HAP-1 (cell line): ENCODE data around the gene CAPS.
"Not testable (repeated sequence)": the region's sequence is repeated elsewhere in the genome, so short reads cannot be mapped to it uniquely, and the experiment has no call there.

Experiments used
- DNase-seq, 2 experiments: peaks; one replicate each; pipeline ENCODE4 v3.0.0-alpha.2; 2016 to 2020; ENCODE audit warnings: low spot score in 2 of 2
- H3K27me3 ChIP-seq: fragments of 250-450 bp; sonication (Bioruptor Pico); 2 replicates; pipeline ENCODE4 v1.5.1; 2020; ENCODE audit warnings: low read depth, mild to moderate bottlenecking, moderate library complexity
- H3K36me3 ChIP-seq: fragments of 250-450 bp; sonication (Bioruptor Pico); replicated peaks from 2 replicates; pipeline ENCODE4 v1.5.1; 2020; ENCODE audit warnings: mild to moderate bottlenecking
- H3K4me1 ChIP-seq: fragments of 250-450 bp; sonication (Bioruptor Pico); 2 replicates; pipeline ENCODE4 v1.5.1; 2020; ENCODE audit warnings: mild to moderate bottlenecking
- H3K4me3 ChIP-seq: fragments of 250-450 bp; sonication (Bioruptor Pico); 2 replicates; pipeline ENCODE4 v1.5.1; 2020; ENCODE audit warnings: mild to moderate bottlenecking, moderate library complexity
- H3K9me3 ChIP-seq: fragments of 250-450 bp; sonication (Bioruptor Pico); 2 replicates; pipeline ENCODE4 v1.5.1; 2020; ENCODE audit warnings: mild to moderate bottlenecking, moderate library complexity
- in situ Hi-C: fragments of 300-500 bp; cut with MboI; formaldehyde crosslinking; loops from 3 replicates; pipeline ENCODE4 v1.14.3; 2020; ENCODE audit warnings: low sequenced_read_pairs, inconsistent platforms, mixed read lengths

The CAPS gene

DNA sequence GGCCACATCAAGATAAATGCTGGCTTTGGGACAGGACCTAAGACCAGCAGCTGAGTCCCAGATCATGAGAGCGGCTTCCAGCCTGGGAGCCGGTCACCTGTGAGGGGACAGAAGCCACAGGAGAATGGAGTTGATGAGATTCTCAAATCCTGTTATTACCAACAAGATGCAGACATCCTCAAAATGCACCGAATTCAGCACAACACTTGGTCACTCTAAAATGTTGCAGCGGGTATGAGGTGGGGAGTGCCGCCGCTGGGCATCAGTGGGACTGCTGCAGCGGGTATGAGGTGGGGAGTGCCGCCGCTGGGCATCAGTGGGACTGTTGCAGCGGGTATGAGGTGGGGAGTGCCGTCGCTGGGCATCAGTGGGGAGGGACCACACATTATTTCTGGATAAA, 42.7 kb downstream of the CAPS start:
- no peak for DNase-seq
- H3K4me1 ChIP-seq: peaks cover 46% of the 10 kb centered on the region

DNA sequence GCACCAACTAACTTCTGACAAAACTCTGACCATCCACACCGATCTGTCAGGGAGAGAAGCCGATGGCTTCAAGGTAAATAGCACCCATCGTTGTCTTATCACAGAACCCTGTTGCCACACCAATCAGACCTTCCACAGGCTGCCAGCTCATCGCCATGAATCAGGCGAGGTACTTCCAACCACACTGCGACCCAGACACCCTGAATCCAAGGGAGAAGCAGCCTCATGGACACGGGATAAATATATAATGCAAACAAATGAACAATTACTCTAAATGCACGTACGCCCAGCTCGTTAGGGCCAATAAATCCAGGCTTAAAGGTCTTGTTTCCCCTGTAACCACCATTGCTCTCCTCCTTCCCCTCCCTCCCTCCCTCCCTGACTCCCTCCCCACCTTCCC, 43.1 kb downstream of the CAPS start:
- DNase-seq: no peak
- Histone ChIP-seq H3K4me3 (no peak overlapping the region), H3K27me3 (no peaks in the 10 kb centered on the region), H3K4me1 (peaks cover 46% of the 10 kb centered on the region), H3K9me3 (no peaks in the 10 kb centered on the region), H3K36me3 (no peaks in the 10 kb centered on the region)
- in situ Hi-C loops: no loop called here

More for the DNA sequence above, 42.7 kb downstream of the CAPS start:
- Histone ChIP-seq H3K36me3 (no peaks in the 10 kb centered on the region), H3K9me3 (no peaks in the 10 kb centered on the region), H3K4me3 (no peak overlapping the region), H3K27me3 (no peaks in the 10 kb centered on the region)
- in situ Hi-C loops: no loop called here

GRCh38 chr19:5958074-5958850, 44.2 kb downstream of the CAPS start:
- Histone ChIP-seq H3K36me3 (no peaks in the 10 kb centered on the region), H3K9me3 (no peaks in the 10 kb centered on the region), H3K4me1 (peaks cover 36% of the 10 kb centered on the region), H3K27me3 (no peaks in the 10 kb centered on the region), H3K4me3 (no peak overlapping the region)
- peak in 1 of 2 experiments; percentile 29 for DNase-seq
- in situ Hi-C loops: no loop called here

DNA sequence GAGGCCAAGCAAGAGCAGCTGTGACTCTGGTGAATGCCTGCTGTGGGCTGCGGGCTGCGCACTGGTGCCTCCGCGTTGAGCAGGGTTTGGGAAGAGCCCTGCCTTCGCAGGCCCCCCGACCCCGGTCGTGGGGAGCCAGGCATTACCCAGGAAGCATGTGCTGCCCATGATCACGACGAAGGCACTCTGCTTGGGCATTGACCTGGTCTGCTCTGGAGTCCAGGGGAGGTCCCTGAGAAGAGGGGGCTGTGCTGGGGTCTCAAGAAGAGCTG, 44.7 kb downstream of the CAPS start:
- Histone ChIP-seq H3K36me3 (no peaks in the 10 kb centered on the region), H3K4me1 (peaks cover 31% of the 10 kb centered on the region), H3K27me3 (no peaks in the 10 kb centered on the region), H3K4me3 (no peak overlapping the region), H3K9me3 (no peaks in the 10 kb centered on the region)
- DNase-seq: no peak
- in situ Hi-C loops: no loop called here

- no peak for DNase-seq
- Histone ChIP-seq H3K9me3 (no peaks in the 10 kb centered on the region), H3K36me3 (no peaks in the 10 kb centered on the region), H3K4me1 (peaks cover 25% of the 10 kb centered on the region), H3K27me3 (no peaks in the 10 kb centered on the region), H3K4me3 (no peak overlapping the region)
- in situ Hi-C loops: no loop called here
Measured at GRCh38 chr19:5959260-5960004, 45.4 kb downstream of the CAPS start.

DNA sequence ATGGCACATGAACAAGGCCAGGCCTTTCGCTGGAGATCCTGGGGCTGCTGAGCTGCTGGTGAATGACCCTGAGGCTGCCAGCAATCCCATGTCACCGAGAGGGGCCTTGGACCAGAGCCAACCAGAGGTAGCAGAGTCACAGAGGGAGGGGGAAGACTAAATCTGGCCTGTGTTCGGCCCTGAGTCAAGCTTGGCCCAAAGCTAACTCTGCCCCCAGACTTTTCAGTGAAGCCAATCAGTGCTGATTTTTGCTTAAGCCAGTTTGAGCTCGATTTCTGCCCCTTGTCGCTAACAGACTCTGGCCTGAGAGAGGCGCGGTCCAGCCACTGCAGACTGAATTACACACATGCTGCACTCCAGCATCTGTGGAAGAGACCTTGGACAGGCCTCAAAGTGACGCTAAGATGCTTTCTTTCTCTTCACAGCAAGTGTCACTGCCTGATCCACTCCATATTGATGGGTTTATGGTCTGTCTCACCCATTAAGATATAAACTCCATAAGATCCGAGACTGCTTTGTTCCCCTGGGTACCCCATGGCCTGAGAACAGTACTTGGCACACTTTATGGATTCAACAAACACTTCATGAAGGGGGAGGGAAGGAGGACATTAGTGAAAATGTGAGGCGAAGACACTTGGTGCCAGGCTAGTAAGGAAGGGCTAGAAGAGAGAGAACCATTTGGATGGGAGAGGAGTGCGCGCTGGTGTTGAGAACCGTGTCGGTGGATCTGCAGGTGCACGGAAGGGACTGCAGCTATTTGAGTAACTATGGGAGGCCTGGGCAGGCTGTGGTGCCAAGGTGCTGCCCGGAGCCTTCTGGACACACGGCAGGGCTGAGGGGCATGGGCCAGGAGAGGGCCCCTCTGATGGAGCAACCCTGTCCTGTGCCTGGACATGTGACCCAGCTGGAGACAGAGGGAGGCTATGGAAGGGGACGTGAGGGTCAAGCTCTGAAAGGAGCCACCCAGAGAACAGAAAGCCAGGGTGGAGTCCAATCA, 46.2 kb downstream of the CAPS start:
- no peaks in the 10 kb centered on the region for H3K27me3 ChIP-seq
- H3K4me3 ChIP-seq: no peak overlapping the region
- peaks cover 16% of the 10 kb centered on the region for H3K4me1 ChIP-seq
- H3K9me3 ChIP-seq: no peaks in the 10 kb centered on the region
- H3K36me3 ChIP-seq: peaks cover 2% of the 10 kb centered on the region; the same call in 1 of the 2 replicates
- peak in 1 of 2 experiments; percentile 32 for DNase-seq
- in situ Hi-C loops: no loop called here

DNA sequence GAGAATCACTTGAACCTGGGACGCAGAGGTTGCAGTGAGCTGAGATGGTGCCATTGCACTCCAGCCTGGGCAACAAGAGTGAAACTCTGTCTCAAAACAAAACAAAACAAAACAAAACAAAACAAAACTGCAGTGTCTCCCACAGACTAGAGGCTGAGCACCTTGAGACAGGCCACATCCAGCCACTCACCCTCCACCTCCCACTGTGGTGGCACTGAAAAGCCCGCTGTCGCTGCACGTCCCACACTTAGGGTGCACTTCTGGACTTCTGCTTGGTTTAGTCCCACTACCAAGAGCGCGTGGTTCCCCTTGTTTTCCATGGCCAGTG, 47.6 kb downstream of the CAPS start:
- peaks cover 13% of the 10 kb centered on the region for H3K4me1 ChIP-seq
- DNase-seq, H3K27me3 ChIP-seq, H3K9me3 ChIP-seq, H3K4me3 ChIP-seq, in situ Hi-C loops, H3K36me3 ChIP-seq: not testable (repeated sequence)

- peaks cover 13% of the 10 kb centered on the region for H3K4me1 ChIP-seq
- DNase-seq: no peak
- H3K9me3 ChIP-seq: no peaks in the 10 kb centered on the region
- in situ Hi-C loops: no loop called here
- peaks cover 7% of the 10 kb centered on the region; the same call in 1 of the 2 replicates for H3K36me3 ChIP-seq
- no peaks in the 10 kb centered on the region for H3K27me3 ChIP-seq
- no peak overlapping the region for H3K4me3 ChIP-seq
Measured at GRCh38 chr19:5961969-5962945, 48.2 kb downstream of the CAPS start.

- H3K4me1 ChIP-seq, in situ Hi-C loops: not testable (repeated sequence)
Measured at GRCh38 chr19:5963259-5963658, 49.2 kb downstream of the CAPS start.

GRCh38 chr19:5963855-5964254, 49.8 kb downstream of the CAPS start:
- H3K36me3 ChIP-seq: peaks cover 7% of the 10 kb centered on the region; the same call in 1 of the 2 replicates
- peaks cover 8% of the 10 kb centered on the region for H3K4me1 ChIP-seq
- H3K9me3 ChIP-seq: no peaks in the 10 kb centered on the region
- no peak for DNase-seq
- in situ Hi-C loops: no loop called here
- H3K27me3 ChIP-seq: no peaks in the 10 kb centered on the region
- no peak overlapping the region for H3K4me3 ChIP-seq

More at GRCh38 chr19:5963259-5963658, 49.2 kb downstream of the CAPS start:
- not testable (repeated sequence) for H3K9me3 ChIP-seq, H3K4me3 ChIP-seq, H3K27me3 ChIP-seq, DNase-seq, H3K36me3 ChIP-seq

DNA sequence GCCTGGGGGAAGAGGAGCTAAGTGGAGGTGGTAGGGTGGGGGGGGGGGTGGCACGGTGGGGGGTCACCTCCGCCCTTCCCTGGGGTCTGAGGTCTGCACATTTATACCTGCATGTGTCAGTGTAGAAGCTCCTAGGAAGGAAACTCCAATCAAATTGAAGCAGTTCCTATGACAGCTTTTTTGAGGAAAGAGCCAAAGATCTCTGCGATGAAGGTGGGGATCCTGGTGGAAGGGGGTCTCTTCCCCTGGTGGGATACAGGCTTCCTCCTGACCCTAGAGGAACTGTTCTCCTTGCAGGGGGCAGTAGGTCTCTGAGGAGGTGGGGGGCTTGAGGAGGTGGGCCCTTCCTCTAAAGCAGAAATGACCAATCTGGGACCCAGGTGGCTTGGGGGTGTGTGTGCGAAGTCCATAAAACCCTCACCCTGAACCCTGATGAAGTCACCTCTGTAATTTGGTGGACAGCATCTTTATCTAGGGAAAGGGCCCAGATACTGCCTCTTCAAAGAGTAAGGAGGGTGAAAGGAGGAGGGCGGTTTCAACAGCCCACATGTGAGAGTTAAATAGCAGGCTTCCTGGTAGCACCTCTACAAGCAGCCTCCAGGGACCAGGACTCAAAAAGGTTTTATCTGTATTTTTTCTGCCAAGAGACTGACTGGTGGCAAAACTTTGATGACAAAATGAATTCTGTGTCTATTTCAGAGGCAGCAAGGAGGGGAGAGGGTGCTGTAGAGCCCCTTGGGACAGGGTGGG, 50.9 kb downstream of the CAPS start:
- Histone ChIP-seq H3K4me1 (peaks cover 8% of the 10 kb centered on the region), H3K27me3 (no peaks in the 10 kb centered on the region), H3K36me3 (peaks cover 7% of the 10 kb centered on the region; the same call in 1 of the 2 replicates), H3K4me3 (no peak overlapping the region), H3K9me3 (no peaks in the 10 kb centered on the region)
- in situ Hi-C loops: no loop called here
- DNase-seq: no peak
